ENCODE results near the gene KPNA1. TPM values are rescaled to one million over a fixed set of nuclear protein-coding genes. Genes with fewer than 3 reads are reported as not detected.
"Not testable (repeated sequence)": the region's sequence is repeated elsewhere in the genome, so short reads cannot be mapped to it uniquely, and the experiment has no call there.

KPNA1 gene
- total RNA-seq, 2 donors from 2014 or later, result 90.5 to 93.4 TPM

DNA sequence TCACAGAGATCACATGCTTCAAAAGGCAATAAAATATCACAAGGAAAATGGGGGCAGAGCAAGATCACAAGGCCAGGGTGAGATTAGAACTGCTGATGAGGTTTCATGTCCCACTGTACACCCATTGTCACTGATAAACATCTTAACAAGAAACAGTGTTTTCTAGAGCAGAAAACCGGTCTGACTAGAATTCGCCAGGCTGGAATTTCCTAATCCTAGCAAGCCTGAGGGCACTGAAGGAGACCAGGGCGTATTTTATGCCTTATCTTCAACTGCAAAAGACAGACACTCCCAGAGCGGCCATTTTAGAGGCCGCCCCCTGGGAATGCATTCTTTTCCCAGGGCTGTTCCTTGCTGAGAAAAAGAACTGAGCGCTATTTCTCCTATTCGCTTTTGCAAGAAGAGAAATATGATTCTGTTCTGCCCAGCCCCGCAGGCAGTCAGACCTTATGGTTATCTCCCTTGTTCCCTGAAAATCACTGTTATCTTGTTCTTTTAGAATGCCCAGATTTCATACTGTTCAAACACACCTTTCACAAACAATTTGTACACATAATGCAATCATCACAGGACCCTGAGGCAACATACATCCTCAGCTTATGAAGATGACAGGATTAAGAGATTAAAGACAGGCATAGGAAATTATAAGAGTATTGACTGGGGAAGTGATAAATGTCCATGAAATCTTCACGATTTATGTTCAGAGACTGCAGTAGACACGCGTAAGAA is 70.8 kb downstream of the KPNA1 start:
- H3K9ac ChIP-seq (ENCODE audit: extremely low read depth, low read length, poor library complexity, severe bottlenecking); H3K27me3 ChIP-seq (ENCODE audit: control insufficient read depth, insufficient read depth, low read length, poor library complexity, severe bottlenecking); H3K4me1 ChIP-seq (ENCODE audit: control insufficient read depth, insufficient read depth, low read length); H3K4me3 Mint-ChIP-seq; H3K27me3 Mint-ChIP-seq (ENCODE audit: insufficient read depth); H3K4me1 Mint-ChIP-seq: not testable (repeated sequence)
- Mint-ChIP-seq H3K36me3 (ENCODE audit: low read depth) (peaks cover 98% of the 10 kb centered on the region), H3K9me3 (peaks cover 60% of the 10 kb centered on the region), H3K27ac (peak overlapping the region; percentile 71)
- H3K27ac ChIP-seq (ENCODE audit: low read depth, low read length), result peak overlapping the region; percentile 4
- 94% methylated on average over 9 to 11 of the region's 11 CpGs for WGBS, 2 experiments (ENCODE audit: insufficient coverage in 1 of 2, insufficient read length in 1 of 2)
- peak overlapping the region; percentile 51 for H3K4me3 ChIP-seq (ENCODE audit: low read length)
- H3K36me3 ChIP-seq (ENCODE audit: control insufficient read depth, insufficient read depth, low read length), result peaks cover 77% of the 10 kb centered on the region
- peak; percentile 75 for DNase-seq
- peaks cover 38% of the 10 kb centered on the region for H3K9me3 ChIP-seq (ENCODE audit: control insufficient read depth, low read length)

GRCh38 chr3:122443090-122443489 is 71.6 kb downstream of the KPNA1 start:
- 47 to 50% methylated on average over 7 to 10 of the region's 10 CpGs for WGBS, 2 experiments (ENCODE audit: insufficient coverage in 1 of 2, insufficient read length in 1 of 2)
- no peak for TF ChIP-seq CTCF (conservative IDR thresholded peaks at IDR 0.05)
- DNase-seq, result peak; percentile 91
- Mint-ChIP-seq H3K27me3 (ENCODE audit: insufficient read depth) (no peaks in the 10 kb centered on the region), H3K27ac (peak overlapping the region; percentile 71), H3K4me3 (no peak overlapping the region), H3K36me3 (ENCODE audit: low read depth) (peaks cover 98% of the 10 kb centered on the region), H3K9me3 (peaks cover 54% of the 10 kb centered on the region), H3K4me1 (peaks cover 10% of the 10 kb centered on the region)
- H3K9me3 ChIP-seq (ENCODE audit: control insufficient read depth, low read length), result peaks cover 43% of the 10 kb centered on the region
- no peaks in the 10 kb centered on the region for H3K4me1 ChIP-seq (ENCODE audit: control insufficient read depth, insufficient read depth, low read length)
- H3K4me3 ChIP-seq (ENCODE audit: low read length), result peak overlapping the region; percentile 51
- H3K27me3 ChIP-seq (ENCODE audit: control insufficient read depth, insufficient read depth, low read length, poor library complexity, severe bottlenecking), result no peaks in the 10 kb centered on the region
- no peak overlapping the region for H3K9ac ChIP-seq (ENCODE audit: extremely low read depth, low read length, poor library complexity, severe bottlenecking)
- H3K36me3 ChIP-seq (ENCODE audit: control insufficient read depth, insufficient read depth, low read length), result peaks cover 74% of the 10 kb centered on the region
- H3K27ac ChIP-seq (ENCODE audit: low read depth, low read length), result no peak overlapping the region

- Mint-ChIP-seq H3K36me3 (ENCODE audit: low read depth) (peaks cover 88% of the 10 kb centered on the region), H3K27ac (no peak overlapping the region), H3K27me3 (ENCODE audit: insufficient read depth) (no peaks in the 10 kb centered on the region), H3K9me3 (peaks cover 31% of the 10 kb centered on the region), H3K4me3 (no peak overlapping the region), H3K4me1 (no peaks in the 10 kb centered on the region)
- Histone ChIP-seq H3K9ac (ENCODE audit: extremely low read depth, low read length, poor library complexity, severe bottlenecking) (no peak overlapping the region), H3K27ac (ENCODE audit: low read depth, low read length) (no peak overlapping the region), H3K9me3 (ENCODE audit: control insufficient read depth, low read length) (peaks cover 47% of the 10 kb centered on the region), H3K4me3 (ENCODE audit: low read length) (peak overlapping the region; percentile 55), H3K36me3 (ENCODE audit: control insufficient read depth, insufficient read depth, low read length) (peaks cover 89% of the 10 kb centered on the region), H3K27me3 (ENCODE audit: control insufficient read depth, insufficient read depth, low read length, poor library complexity, severe bottlenecking) (no peaks in the 10 kb centered on the region), H3K4me1 (ENCODE audit: control insufficient read depth, insufficient read depth, low read length) (no peaks in the 10 kb centered on the region)
- WGBS, 2 experiments (ENCODE audit: insufficient coverage in 1 of 2, insufficient read length in 1 of 2), result 98 to 99% methylated on average over 5 to 9 of the region's 9 CpGs
- DNase-seq, result no peak
- TF ChIP-seq CTCF (conservative IDR thresholded peaks at IDR 0.05), result no peak
Measured at GRCh38 chr3:122435950-122436349, 78.8 kb downstream of the KPNA1 start.
